Colonic mucosa (tissue), 4 donors: ENCODE data around the gene MYO9A. TPM values are rescaled to one million over a fixed set of nuclear protein-coding genes. Genes with fewer than 3 reads are reported as not detected.

ENCODE experiments used
- DNase-seq: peaks from one replicate; pipeline ENCODE4 v3.0.0-alpha.2; 2020
- H3K27ac ChIP-seq: fragments of 200-600 bp; one replicate; pipeline ENCODE4 v1.8.0; 2021
- H3K27me3 ChIP-seq: fragments of 200-600 bp; one replicate; pipeline ENCODE4 v1.8.0; 2021
- H3K36me3 ChIP-seq: fragments of 200-600 bp; one replicate; pipeline ENCODE4 v1.8.0; 2021
- H3K4me1 ChIP-seq: fragments of 200-600 bp; one replicate; pipeline ENCODE4 v1.8.0; 2021; ENCODE audit warnings: mild to moderate bottlenecking
- H3K4me3 ChIP-seq: fragments of 200-600 bp; one replicate; pipeline ENCODE4 v1.8.0; 2021
- H3K9ac ChIP-seq, 2 donors: one replicate each; pipeline ENCODE4 v1.7.0; 2013; ENCODE audit warnings: control low read depth in 2 of 2, low read depth in 2 of 2, low read length in 2 of 2
- H3K9me3 ChIP-seq: fragments of 200-600 bp; one replicate; pipeline ENCODE4 v1.8.0; 2021
- CTCF ChIP-seq: fragments of 200-600 bp; IDR thresholded peaks from one replicate; pipeline ENCODE4 v1.8.0; 2022; ENCODE audit warnings: antibody characterized with exemption, mild to moderate bottlenecking
- intact Hi-C: fragments of 100-400 bp; cut with DNase I; formaldehyde crosslinking; loops from one replicate; pipeline ENCODE4 v1.14.1; 2022
- total RNA-seq, 2 donors: library from RNA; stranded (reverse); fragmentation: NEBNext Ultra II Directional in 1 of 2; extraction: Animal tissue kit (Norgen Biotek cat#: 25700) in 1 of 2; gene quantifications; one replicate each; pipeline ENCODE4 v1.2.1, GENCODE V29; 2021
- donor health status: healthy.
- donor health status: DM: no; HTN: no; CAD: no.
- donor health status: DM: no; HTN: no; CAD: no.

The MYO9A gene
- total RNA-seq, 2 donors from 2014 or later = 27.5 to 34.3 TPM

DNA sequence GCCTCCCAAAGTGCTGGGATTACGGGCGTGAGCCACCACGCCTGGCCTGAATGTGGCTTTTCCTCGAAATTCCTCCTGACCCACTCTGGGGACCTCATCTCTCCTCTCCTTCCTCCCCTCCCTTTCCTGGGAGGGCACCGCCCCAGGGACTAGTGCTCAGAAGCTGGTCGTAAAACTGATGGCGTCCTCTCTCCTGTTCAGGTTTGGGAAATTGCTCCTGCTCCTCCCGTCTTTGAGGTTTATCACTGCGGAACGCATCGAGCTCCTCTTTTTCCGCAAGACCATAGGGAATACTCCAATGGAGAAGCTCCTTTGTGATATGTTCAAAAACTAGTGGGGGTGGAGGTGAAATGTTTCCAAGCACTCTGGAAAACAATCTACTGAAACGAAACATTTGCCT, 300.6 kb downstream of the MYO9A start:
- TF ChIP-seq CTCF = no peak
- H3K36me3 ChIP-seq = no peaks in the 10 kb centered on the region
- DNase-seq = no peak
- no peak overlapping the region for H3K27ac ChIP-seq
- intact Hi-C loops = no loop called here
- no peaks in the 10 kb centered on the region for H3K27me3 ChIP-seq
- no peaks in the 10 kb centered on the region for H3K4me1 ChIP-seq
- no peaks in the 10 kb centered on the region for H3K9me3 ChIP-seq
- no peak overlapping the region for H3K4me3 ChIP-seq
- H3K9ac ChIP-seq = no peak overlapping the region

DNA sequence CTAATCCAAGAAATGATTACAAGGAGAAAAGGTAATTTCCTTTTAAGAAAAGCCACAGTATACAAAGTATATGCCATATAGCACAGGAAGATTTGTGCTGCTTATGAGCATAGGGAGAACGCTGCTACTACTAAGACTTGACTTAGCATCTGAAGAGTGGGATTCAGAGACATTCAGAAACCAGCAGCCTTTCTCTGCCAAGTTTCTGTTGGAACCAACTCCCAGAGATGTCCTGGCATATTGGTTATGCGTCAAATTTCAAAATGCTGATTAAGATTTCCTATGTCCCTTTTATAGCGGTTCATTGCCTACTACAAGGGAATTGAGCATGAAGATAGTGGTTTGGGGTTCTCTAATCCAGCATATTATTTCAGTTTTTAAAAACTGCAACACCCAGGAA, 302.6 kb downstream of the MYO9A start:
- DNase-seq = no peak
- Histone ChIP-seq H3K4me1 (no peaks in the 10 kb centered on the region), H3K9me3 (no peaks in the 10 kb centered on the region), H3K4me3 (no peak overlapping the region), H3K27me3 (no peaks in the 10 kb centered on the region), H3K36me3 (no peaks in the 10 kb centered on the region), H3K9ac (no peak overlapping the region), H3K27ac (no peak overlapping the region)
- intact Hi-C loops = no loop called here
- no peak for TF ChIP-seq CTCF

GRCh38 chr15:71813723-71814470, 304.1 kb downstream of the MYO9A start:
- no peak overlapping the region for H3K4me3 ChIP-seq
- no peaks in the 10 kb centered on the region for H3K4me1 ChIP-seq
- no peak for DNase-seq
- H3K27me3 ChIP-seq = no peaks in the 10 kb centered on the region
- no peaks in the 10 kb centered on the region for H3K36me3 ChIP-seq
- no peak overlapping the region for H3K9ac ChIP-seq
- no peaks in the 10 kb centered on the region for H3K9me3 ChIP-seq
- TF ChIP-seq CTCF = no peak
- no peak overlapping the region for H3K27ac ChIP-seq
- intact Hi-C loops = no loop called here

DNA sequence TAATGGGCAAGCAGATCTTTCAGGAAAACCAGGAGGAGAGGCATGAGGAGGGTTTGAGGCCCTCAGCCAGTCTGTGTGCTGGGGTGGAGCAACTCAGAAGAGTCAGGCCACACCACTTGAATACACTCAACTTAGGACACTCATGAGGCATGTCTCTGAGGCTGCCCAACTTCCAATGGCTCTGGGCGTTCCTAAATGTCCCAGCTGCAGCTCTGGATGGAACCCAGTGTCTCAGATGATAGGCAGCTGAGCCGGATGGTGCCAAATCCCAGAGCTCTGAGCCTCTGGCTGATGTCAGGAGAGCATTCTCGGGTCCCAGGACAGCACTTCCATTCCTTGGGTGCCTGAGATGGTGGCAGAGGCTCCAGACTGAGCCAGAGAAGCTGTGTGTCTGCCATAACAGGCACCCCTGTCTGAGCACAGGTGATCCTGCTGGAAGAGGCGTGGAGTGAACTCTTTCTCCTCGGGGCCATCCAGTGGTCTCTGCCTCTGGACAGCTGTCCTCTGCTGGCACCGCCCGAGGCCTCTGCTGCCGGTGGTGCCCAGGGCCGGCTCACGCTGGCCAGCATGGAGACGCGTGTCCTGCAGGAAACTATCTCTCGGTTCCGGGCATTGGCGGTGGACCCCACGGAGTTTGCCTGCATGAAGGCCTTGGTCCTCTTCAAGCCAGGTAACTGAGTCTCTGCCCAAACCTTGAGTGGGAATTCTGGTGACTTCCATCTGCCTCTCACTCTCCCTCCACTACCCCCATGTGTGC, 304.8 kb downstream of the MYO9A start:
- TF ChIP-seq CTCF = no peak
- intact Hi-C loops = no loop called here
- Histone ChIP-seq H3K36me3 (no peaks in the 10 kb centered on the region), H3K27ac (no peak overlapping the region), H3K4me1 (no peaks in the 10 kb centered on the region), H3K9ac (no peak overlapping the region), H3K27me3 (no peaks in the 10 kb centered on the region), H3K4me3 (no peak overlapping the region), H3K9me3 (no peaks in the 10 kb centered on the region)
- no peak for DNase-seq

- H3K9me3 ChIP-seq = no peaks in the 10 kb centered on the region
- no peaks in the 10 kb centered on the region for H3K36me3 ChIP-seq
- H3K4me1 ChIP-seq = no peaks in the 10 kb centered on the region
- H3K4me3 ChIP-seq = no peak overlapping the region
- intact Hi-C loops = no loop called here
- H3K27me3 ChIP-seq = no peaks in the 10 kb centered on the region
- H3K9ac ChIP-seq = no peak overlapping the region
- TF ChIP-seq CTCF = no peak
- DNase-seq = no peak
- H3K27ac ChIP-seq = no peak overlapping the region
These were observed 305.9 kb downstream of the MYO9A start for GRCh38 chr15:71811752-71812735.
